ENCODE measurements around the gene OSCAR.

OSCAR gene

GRCh38 chr19:54142166-54142780 is 41.7 kb upstream of the OSCAR start:
- no peaks in the 10 kb centered on the region for H3K9me3 Mint-ChIP-seq
- H3K36me3 Mint-ChIP-seq (ENCODE audit: low read depth), result peaks cover 54% of the 10 kb centered on the region
- peak overlapping the region; percentile 4 to 71 (median 42) for H3K27ac Mint-ChIP-seq
- H3K4me3 Mint-ChIP-seq, result peak overlapping the region; percentile 50 to 85 (median 80)
- H3K27me3 Mint-ChIP-seq (ENCODE audit: low read depth), result no peaks in the 10 kb centered on the region
- peaks cover 28% of the 10 kb centered on the region for H3K4me1 Mint-ChIP-seq
- TF ChIP-seq, protein P1, sequence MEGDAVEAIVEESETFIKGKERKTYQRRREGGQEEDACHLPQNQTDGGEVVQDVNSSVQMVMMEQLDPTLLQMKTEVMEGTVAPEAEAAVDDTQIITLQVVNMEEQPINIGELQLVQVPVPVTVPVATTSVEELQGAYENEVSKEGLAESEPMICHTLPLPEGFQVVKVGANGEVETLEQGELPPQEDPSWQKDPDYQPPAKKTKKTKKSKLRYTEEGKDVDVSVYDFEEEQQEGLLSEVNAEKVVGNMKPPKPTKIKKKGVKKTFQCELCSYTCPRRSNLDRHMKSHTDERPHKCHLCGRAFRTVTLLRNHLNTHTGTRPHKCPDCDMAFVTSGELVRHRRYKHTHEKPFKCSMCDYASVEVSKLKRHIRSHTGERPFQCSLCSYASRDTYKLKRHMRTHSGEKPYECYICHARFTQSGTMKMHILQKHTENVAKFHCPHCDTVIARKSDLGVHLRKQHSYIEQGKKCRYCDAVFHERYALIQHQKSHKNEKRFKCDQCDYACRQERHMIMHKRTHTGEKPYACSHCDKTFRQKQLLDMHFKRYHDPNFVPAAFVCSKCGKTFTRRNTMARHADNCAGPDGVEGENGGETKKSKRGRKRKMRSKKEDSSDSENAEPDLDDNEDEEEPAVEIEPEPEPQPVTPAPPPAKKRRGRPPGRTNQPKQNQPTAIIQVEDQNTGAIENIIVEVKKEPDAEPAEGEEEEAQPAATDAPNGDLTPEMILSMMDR (IDR thresholded peaks at IDR 0.05; ENCODE audit: unreplicated experiment in 3 of 3), result no peak

DNA sequence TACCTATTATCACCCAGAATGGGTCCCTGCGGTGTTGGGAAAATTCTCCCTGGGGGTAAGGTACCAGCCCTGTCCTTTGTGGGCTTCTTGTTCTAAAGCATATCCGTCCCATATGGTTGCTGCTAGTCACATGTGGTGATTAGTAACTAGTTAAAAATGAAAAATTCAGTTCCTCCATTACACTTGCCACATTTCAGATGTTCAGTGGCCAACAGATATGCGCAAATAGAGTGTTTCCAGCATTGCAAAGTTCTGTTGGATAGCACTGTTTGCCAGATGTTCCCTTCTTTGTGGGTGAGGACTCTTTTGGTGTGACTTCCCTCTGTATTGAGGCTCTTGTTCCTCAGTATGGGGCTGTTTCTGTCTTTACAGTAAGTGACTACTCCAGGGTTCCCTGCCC is 40.8 kb upstream of the OSCAR start:
- Mint-ChIP-seq H3K36me3 (ENCODE audit: low read depth) (peaks cover 45% of the 10 kb centered on the region), H3K4me3 (peak overlapping the region; percentile 50 to 85 (median 80)), H3K4me1 (peaks cover 33% of the 10 kb centered on the region), H3K27ac (no peak overlapping the region), H3K9me3 (no peaks in the 10 kb centered on the region), H3K27me3 (ENCODE audit: low read depth) (no peaks in the 10 kb centered on the region)
- TF ChIP-seq, protein P1 (IDR thresholded peaks at IDR 0.05; ENCODE audit: unreplicated experiment in 3 of 3), result no peak

DNA sequence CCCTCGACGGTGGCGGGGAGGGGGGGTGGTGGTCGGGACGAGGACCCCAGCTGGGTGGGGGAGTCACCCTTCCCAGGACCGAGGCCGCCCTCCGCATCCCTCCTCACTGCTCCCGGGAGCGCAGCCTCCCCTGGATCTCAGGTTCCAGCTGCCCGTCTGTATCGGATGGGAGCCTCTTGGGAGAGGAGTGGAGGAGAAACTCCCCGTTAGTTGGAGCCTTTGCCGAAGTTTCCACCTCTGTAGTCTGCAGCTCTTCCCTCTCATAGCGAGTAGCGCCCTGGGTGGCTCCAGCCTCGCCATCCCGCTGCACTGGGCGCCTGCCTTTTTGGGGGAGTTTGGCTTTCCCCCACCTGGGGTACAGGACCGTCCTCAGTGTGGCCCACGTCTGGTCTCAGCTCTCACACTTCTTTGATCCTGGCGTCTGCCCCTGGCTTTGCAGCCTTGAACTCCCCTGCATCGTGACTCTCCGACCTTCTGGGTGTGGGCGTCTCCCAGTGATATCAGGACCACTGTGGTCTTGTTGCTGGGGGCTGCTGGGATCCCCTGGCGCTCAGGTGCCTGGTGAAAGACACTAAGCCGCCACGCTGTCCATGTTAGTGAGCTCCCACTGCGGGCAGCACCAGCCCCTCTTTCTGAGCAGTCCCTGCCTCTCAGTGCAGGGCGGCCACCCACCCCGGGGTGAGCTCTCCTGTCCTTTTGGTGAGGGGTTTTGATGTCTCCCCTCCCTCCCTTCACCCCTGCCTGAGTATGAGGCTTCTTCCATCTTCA is 38.1 kb upstream of the OSCAR start:
- peaks cover 39% of the 10 kb centered on the region for H3K4me1 Mint-ChIP-seq
- peak overlapping the region; percentile 86 to 93 (median 89) for H3K27ac Mint-ChIP-seq
- H3K27me3 Mint-ChIP-seq (ENCODE audit: low read depth), result no peaks in the 10 kb centered on the region
- H3K9me3 Mint-ChIP-seq, result no peaks in the 10 kb centered on the region
- H3K36me3 Mint-ChIP-seq (ENCODE audit: low read depth), result peaks cover 30% of the 10 kb centered on the region
- TF ChIP-seq, protein P1 (IDR thresholded peaks at IDR 0.05; ENCODE audit: unreplicated experiment in 3 of 3), result no peak
- peak overlapping the region; percentile 85 to 93 (median 91) for H3K4me3 Mint-ChIP-seq

- Mint-ChIP-seq H3K4me1 (peaks cover 39% of the 10 kb centered on the region), H3K27ac (peak within 1 kb of the TSS; percentile 86 to 93 (median 89)), H3K27me3 (ENCODE audit: low read depth) (no peaks in the 10 kb centered on the region), H3K4me3 (peak within 1 kb of the TSS; percentile 85 to 93 (median 91)), H3K9me3 (no peaks in the 10 kb centered on the region), H3K36me3 (ENCODE audit: low read depth) (peaks cover 22% of the 10 kb centered on the region)
- TF ChIP-seq, protein P1 (IDR thresholded peaks at IDR 0.05; ENCODE audit: unreplicated experiment in 3 of 3), result peak in 1 of 3 experiments; percentile 22
These were observed 37.3 kb upstream of the OSCAR start, which contains the start of gene CNOT3 for GRCh38 chr19:54137699-54138488. Gene CNOT3 (plus strand): TSS chr19:54137762. CDS start chr19:54142979, 5,217 bp downstream.

- Mint-ChIP-seq H3K27me3 (ENCODE audit: low read depth) (no peaks in the 10 kb centered on the region), H3K4me1 (peaks cover 37% of the 10 kb centered on the region), H3K4me3 (peak overlapping the region; percentile 85 to 88 (median 87)), H3K36me3 (ENCODE audit: low read depth) (peaks cover 14% of the 10 kb centered on the region), H3K27ac (peak overlapping the region; percentile 37 to 86 (median 75)), H3K9me3 (no peaks in the 10 kb centered on the region)
- TF ChIP-seq, protein P1 (IDR thresholded peaks at IDR 0.05; ENCODE audit: unreplicated experiment in 3 of 3), result no peak
These were observed 36.5 kb upstream of the OSCAR start for GRCh38 chr19:54136864-54137698.

Data from nephron (organoid).